Activated T-helper 2 cell treated with anti-CD3 and anti-CD28 coated beads, Interferon-gamma antibody, Interleukin-2, Interleukin-4, amounts not matched to agents 10 μg/mL and 5 μg/mL and 100 μg/mL, durations not matched to agents 14 hours and 24 hours and 36 hours (primary cell): Measurements from ENCODE around the gene UTS2B. TPM values are rescaled to one million over a fixed set of nuclear protein-coding genes. Genes with fewer than 3 reads are reported as not detected.

Experiments
- DNase-seq: peaks from one replicate; pipeline ENCODE4 v3.0.0; 2021; ENCODE audit warnings: low spot score
- H3K27ac Mint-ChIP-seq: one replicate; pipeline ENCODE4 v1.8.0; 2021; ENCODE audit warnings: mixed read lengths
- H3K27me3 Mint-ChIP-seq: one replicate; pipeline ENCODE4 v1.8.0; 2021; ENCODE audit warnings: low read depth, mixed read lengths
- H3K36me3 Mint-ChIP-seq: one replicate; pipeline ENCODE4 v1.8.0; 2021; ENCODE audit warnings: low read depth, mixed read lengths
- H3K4me1 Mint-ChIP-seq: one replicate; pipeline ENCODE4 v1.8.0; 2021; ENCODE audit warnings: low read depth, mixed read lengths
- H3K4me3 Mint-ChIP-seq: one replicate; pipeline ENCODE4 v1.8.0; 2021; ENCODE audit warnings: low read depth, mild to moderate bottlenecking, moderate library complexity, mixed read lengths
- H3K9me3 Mint-ChIP-seq: one replicate; pipeline ENCODE4 v1.8.0; 2021; ENCODE audit warnings: mixed read lengths
- intact Hi-C: fragments of 100-400 bp; cut with micrococcal nuclease; formaldehyde crosslinking; loops from one replicate; pipeline ENCODE4 v1.15.1; 2023
- total RNA-seq: library from RNA; stranded (reverse); gene quantifications from 2 replicates; pipeline ENCODE4 v1.2.3, GENCODE V29; 2022

The UTS2B gene
- total RNA-seq, 1 donor from 2014 or later, result 0.37 TPM

DNA sequence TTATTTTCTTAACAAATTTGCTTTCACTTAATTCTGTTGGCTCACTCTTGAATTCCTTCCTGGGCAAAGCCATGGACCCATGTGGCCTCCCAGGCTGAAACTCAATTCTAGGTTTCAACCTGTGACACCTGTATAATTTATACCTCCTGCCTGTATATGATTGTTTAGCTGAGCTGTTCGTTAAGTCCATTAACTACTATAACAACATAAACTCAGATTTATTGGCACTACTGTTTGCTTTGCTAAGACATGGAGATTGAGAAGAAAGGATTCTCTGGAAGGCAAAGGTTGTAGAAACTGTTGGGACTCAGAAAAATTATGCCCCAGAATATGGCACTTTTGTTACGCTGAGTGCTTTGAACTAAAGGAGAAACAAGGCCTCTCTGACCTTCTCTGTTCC is 27.9 kb downstream of the UTS2B start:
- intact Hi-C loops, result no loop called here
- Mint-ChIP-seq H3K9me3 (no peaks in the 10 kb centered on the region), H3K27ac (no peak overlapping the region), H3K36me3 (no peaks in the 10 kb centered on the region), H3K4me1 (no peaks in the 10 kb centered on the region), H3K27me3 (no peaks in the 10 kb centered on the region), H3K4me3 (no peak overlapping the region)
- no peak for DNase-seq

GRCh38 chr3:191301782-191302411 is 28.4 kb downstream of the UTS2B start:
- H3K27ac Mint-ChIP-seq, result no peak overlapping the region
- H3K4me1 Mint-ChIP-seq, result no peaks in the 10 kb centered on the region
- no peak for DNase-seq
- no peak overlapping the region for H3K4me3 Mint-ChIP-seq
- H3K9me3 Mint-ChIP-seq, result no peaks in the 10 kb centered on the region
- intact Hi-C loops, result no loop called here
- H3K27me3 Mint-ChIP-seq, result no peaks in the 10 kb centered on the region
- H3K36me3 Mint-ChIP-seq, result no peaks in the 10 kb centered on the region

GRCh38 chr3:191301017-191301416 is 29.3 kb downstream of the UTS2B start:
- Mint-ChIP-seq H3K36me3 (no peaks in the 10 kb centered on the region), H3K9me3 (no peaks in the 10 kb centered on the region), H3K4me1 (no peaks in the 10 kb centered on the region), H3K4me3 (no peak overlapping the region), H3K27me3 (no peaks in the 10 kb centered on the region), H3K27ac (no peak overlapping the region)
- intact Hi-C loops, result no loop called here
- DNase-seq, result no peak

DNA sequence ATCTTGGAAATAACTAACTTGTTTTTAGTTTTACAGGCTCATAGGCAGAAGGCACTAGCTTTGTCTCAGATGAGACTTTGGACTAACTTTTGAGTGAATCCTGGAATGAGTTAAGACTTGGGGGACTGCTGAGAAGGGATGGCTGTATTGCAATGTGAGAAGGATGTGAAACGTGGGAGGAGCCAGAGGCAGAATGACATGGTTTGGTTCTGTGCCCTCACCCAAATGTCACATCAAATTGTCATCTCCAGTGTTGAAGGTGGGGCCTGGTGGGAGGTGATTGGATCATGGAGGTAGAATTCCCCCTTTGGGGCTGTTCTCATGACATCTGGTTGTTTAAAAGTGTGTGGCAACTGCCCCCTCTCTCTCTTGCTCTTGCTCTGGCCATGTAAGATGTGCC is 29.9 kb downstream of the UTS2B start:
- no peaks in the 10 kb centered on the region for H3K27me3 Mint-ChIP-seq
- H3K4me1 Mint-ChIP-seq, result no peaks in the 10 kb centered on the region
- intact Hi-C loops, result no loop called here
- no peak overlapping the region for H3K27ac Mint-ChIP-seq
- no peak overlapping the region for H3K4me3 Mint-ChIP-seq
- no peaks in the 10 kb centered on the region for H3K36me3 Mint-ChIP-seq
- no peak for DNase-seq
- H3K9me3 Mint-ChIP-seq, result no peaks in the 10 kb centered on the region

DNA sequence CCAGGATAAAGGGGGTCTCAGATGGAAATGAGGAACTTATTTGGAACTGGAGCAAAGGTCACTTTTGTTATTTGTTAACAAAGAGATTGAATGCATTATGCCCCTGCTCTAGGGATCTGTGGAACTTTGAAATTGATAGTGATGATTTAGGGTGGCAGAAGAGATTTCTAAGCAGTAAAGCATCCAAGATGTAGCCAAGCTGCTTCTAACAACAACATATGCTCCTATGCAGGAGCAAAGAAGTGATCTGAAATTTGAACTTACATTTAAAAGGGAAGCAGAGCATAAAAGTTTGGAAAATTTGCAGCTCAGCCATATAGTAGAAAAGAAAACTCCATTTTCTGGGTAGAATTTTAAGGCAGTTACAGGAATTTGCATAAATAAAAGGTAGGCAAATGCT is 31.5 kb downstream of the UTS2B start:
- Mint-ChIP-seq H3K27me3 (no peaks in the 10 kb centered on the region), H3K36me3 (no peaks in the 10 kb centered on the region), H3K4me3 (no peak overlapping the region), H3K9me3 (no peaks in the 10 kb centered on the region), H3K4me1 (no peaks in the 10 kb centered on the region), H3K27ac (no peak overlapping the region)
- intact Hi-C loops, result no loop called here
- DNase-seq, result no peak

DNA sequence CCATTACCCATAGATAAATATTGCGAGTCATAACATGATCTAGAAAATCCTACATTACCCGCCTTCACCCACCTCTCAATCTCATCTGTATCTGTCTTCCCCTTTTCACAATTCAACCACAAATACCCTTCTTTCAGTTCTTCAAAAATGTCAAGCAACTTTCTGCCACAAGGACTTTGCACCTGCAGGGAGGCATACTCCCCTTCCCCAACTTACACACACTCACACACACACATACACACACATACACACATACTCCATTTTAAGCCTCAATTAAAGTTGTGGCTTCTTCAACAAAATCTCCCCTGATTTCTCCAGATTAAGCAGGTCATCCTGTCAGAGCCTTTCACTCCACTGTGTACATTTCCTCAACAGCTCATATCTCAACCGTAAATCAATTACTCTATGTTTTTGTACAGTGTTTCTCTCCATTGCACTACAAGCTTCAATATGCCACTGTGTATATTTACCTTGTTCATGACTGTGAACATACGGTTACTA is 34.2 kb downstream of the UTS2B start:
- Mint-ChIP-seq H3K27ac (no peak overlapping the region), H3K9me3 (no peaks in the 10 kb centered on the region), H3K27me3 (no peaks in the 10 kb centered on the region), H3K4me1 (no peaks in the 10 kb centered on the region), H3K4me3 (no peak overlapping the region), H3K36me3 (no peaks in the 10 kb centered on the region)
- intact Hi-C loops, result no loop called here
- DNase-seq, result no peak

GRCh38 chr3:191294291-191294690 is 36.0 kb downstream of the UTS2B start:
- DNase-seq, result no peak
- no peaks in the 10 kb centered on the region for H3K27me3 Mint-ChIP-seq
- H3K27ac Mint-ChIP-seq, result no peak overlapping the region
- intact Hi-C loops, result no loop called here
- no peaks in the 10 kb centered on the region for H3K36me3 Mint-ChIP-seq
- no peaks in the 10 kb centered on the region for H3K9me3 Mint-ChIP-seq
- H3K4me1 Mint-ChIP-seq, result peaks cover 5% of the 10 kb centered on the region
- no peak overlapping the region for H3K4me3 Mint-ChIP-seq

- no peak overlapping the region for H3K27ac Mint-ChIP-seq
- intact Hi-C loops, result no loop called here
- H3K9me3 Mint-ChIP-seq, result no peaks in the 10 kb centered on the region
- DNase-seq, result no peak
- peaks cover 5% of the 10 kb centered on the region for H3K4me1 Mint-ChIP-seq
- H3K27me3 Mint-ChIP-seq, result no peaks in the 10 kb centered on the region
- no peaks in the 10 kb centered on the region for H3K36me3 Mint-ChIP-seq
- H3K4me3 Mint-ChIP-seq, result no peak overlapping the region
These were observed 37.9 kb downstream of the UTS2B start for GRCh38 chr3:191292243-191293015.

GRCh38 chr3:191290311-191291025 is 39.9 kb downstream of the UTS2B start:
- no peaks in the 10 kb centered on the region for H3K9me3 Mint-ChIP-seq
- H3K27me3 Mint-ChIP-seq, result no peaks in the 10 kb centered on the region
- H3K27ac Mint-ChIP-seq, result no peak overlapping the region
- intact Hi-C loops, result no loop called here
- no peak overlapping the region for H3K4me3 Mint-ChIP-seq
- H3K36me3 Mint-ChIP-seq, result no peaks in the 10 kb centered on the region
- H3K4me1 Mint-ChIP-seq, result peaks cover 5% of the 10 kb centered on the region
- no peak for DNase-seq

DNA sequence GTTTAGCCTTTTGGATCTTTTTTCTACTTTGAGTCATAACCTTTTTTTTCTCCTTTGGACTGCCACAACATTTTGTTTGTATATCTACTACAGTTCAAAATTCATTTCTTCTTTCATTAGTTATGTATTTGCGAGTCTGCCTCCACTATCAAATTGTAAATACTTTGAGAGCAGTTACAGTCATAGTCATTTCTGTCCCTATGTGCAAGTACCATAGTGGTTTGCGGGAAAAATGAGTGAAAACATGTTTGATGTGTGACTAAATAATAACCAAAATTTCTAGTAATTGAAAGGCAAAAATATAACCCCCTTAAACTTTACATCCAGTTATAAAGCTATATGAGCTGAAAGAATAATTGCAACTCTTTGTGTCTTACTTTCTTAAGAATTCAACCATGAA is 46.9 kb downstream of the UTS2B start:
- H3K27ac Mint-ChIP-seq, result no peak overlapping the region
- no peaks in the 10 kb centered on the region for H3K27me3 Mint-ChIP-seq
- H3K9me3 Mint-ChIP-seq, result no peaks in the 10 kb centered on the region
- no peak for DNase-seq
- no peak overlapping the region for H3K4me3 Mint-ChIP-seq
- intact Hi-C loops, result no loop called here
- no peaks in the 10 kb centered on the region for H3K36me3 Mint-ChIP-seq
- H3K4me1 Mint-ChIP-seq, result no peaks in the 10 kb centered on the region

- intact Hi-C loops, result no loop called here
- Mint-ChIP-seq H3K4me3 (no peak overlapping the region), H3K27ac (no peak overlapping the region), H3K36me3 (no peaks in the 10 kb centered on the region), H3K4me1 (no peaks in the 10 kb centered on the region), H3K9me3 (no peaks in the 10 kb centered on the region), H3K27me3 (no peaks in the 10 kb centered on the region)
- DNase-seq, result no peak
These were observed 47.8 kb downstream of the UTS2B start for GRCh38 chr3:191282251-191283185.

- intact Hi-C loops, result no loop called here
- no peak for DNase-seq
- no peaks in the 10 kb centered on the region for H3K27me3 Mint-ChIP-seq
- H3K36me3 Mint-ChIP-seq, result no peaks in the 10 kb centered on the region
- H3K9me3 Mint-ChIP-seq, result no peaks in the 10 kb centered on the region
- H3K4me3 Mint-ChIP-seq, result no peak overlapping the region
- no peaks in the 10 kb centered on the region for H3K4me1 Mint-ChIP-seq
- no peak overlapping the region for H3K27ac Mint-ChIP-seq
These were observed 49.4 kb downstream of the UTS2B start for GRCh38 chr3:191280882-191281281.
